ES-I3 (cell line): Measurements from ENCODE around the gene LIN28B.

ENCODE experiments used
- H3K36me3 ChIP-seq: 2 replicates; pipeline ENCODE4 v1.6.1; 2013; ENCODE audit warnings: mild to moderate bottlenecking, low read length, control low read depth, moderate library complexity; ENCODE audit not compliant: insufficient read depth
- H3K4me1 ChIP-seq: 2 replicates; pipeline ENCODE4 v1.6.1; 2013; ENCODE audit warnings: mild to moderate bottlenecking, control low read depth, low read length; ENCODE audit not compliant: insufficient read depth
- H3K9ac ChIP-seq: 2 replicates; pipeline ENCODE4 v1.6.1; 2013; ENCODE audit warnings: low read depth, mild to moderate bottlenecking, low read length, moderate library complexity
- H3K9me3 ChIP-seq: 2 replicates; pipeline ENCODE4 v1.6.1; 2013; ENCODE audit warnings: mild to moderate bottlenecking, low read length, moderate library complexity; ENCODE audit not compliant: control insufficient read depth, insufficient read depth

The LIN28B gene

DNA sequence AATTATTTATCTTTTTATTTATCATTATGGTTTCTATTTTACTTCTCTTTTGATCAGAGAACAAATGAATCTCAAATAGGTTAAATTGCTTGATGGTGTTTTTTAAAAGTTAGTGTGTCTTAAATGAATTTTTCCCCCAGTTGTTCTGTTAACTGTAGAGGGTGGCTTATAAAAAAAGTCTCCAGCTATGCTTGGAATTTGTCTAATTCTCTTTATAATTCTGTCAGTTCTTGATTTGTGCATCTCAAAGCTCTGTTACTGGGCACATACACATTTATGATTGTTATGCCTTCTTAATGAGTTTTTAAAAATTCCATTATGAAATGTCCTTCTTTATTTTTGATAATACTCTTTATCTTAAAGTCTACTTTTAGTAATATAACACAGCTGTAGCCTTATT, 58.0 kb downstream of the LIN28B start:
- H3K4me1 ChIP-seq, result peaks cover 6% of the 10 kb centered on the region; the same call in 1 of the 2 replicates
- no peaks in the 10 kb centered on the region for H3K9me3 ChIP-seq
- H3K36me3 ChIP-seq, result no peaks in the 10 kb centered on the region
- no peak overlapping the region for H3K9ac ChIP-seq

DNA sequence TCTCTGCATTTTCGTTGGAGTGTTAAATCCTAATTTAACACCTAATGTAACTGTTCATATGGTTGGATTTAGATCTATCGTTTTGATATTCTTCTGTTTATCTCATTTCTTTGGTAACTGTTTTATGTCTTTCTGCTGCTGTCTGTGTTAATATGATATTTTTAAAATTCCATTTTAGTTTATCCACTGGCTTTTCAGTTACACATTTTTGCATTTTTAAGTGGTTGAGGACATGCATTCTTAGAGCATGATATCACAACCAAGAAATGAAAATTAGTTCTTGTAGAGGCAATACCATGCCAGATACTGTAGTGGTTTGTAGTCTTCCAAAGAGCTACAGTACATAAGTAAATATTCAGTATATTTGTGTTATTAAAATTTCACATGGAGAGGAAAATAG, 58.6 kb downstream of the LIN28B start:
- Histone ChIP-seq H3K4me1 (peaks cover 6% of the 10 kb centered on the region; the same call in 1 of the 2 replicates), H3K9ac (no peak overlapping the region), H3K9me3 (no peaks in the 10 kb centered on the region), H3K36me3 (no peaks in the 10 kb centered on the region)

DNA sequence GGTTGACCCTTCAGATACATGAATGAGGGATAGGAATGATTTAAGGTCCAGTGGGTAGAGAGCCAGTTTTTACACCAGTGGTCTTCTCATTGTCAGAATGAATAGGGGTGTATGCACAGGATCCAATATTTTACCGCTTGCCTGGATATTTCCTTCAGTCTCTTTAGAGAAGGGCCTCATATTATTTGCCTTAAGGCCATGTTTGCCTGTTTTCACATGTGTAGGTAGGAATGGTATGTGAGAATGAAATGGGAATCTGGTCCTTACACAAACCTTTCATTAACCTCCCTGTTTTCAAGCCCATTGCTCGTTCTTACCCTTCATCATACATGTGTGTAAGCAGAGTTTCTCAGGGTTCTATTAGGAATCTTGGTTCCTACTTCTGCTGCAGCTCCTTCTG, 62.4 kb downstream of the LIN28B start:
- Histone ChIP-seq H3K4me1 (peaks cover 17% of the 10 kb centered on the region), H3K9ac (no peak overlapping the region), H3K9me3 (no peaks in the 10 kb centered on the region), H3K36me3 (no peaks in the 10 kb centered on the region)

DNA sequence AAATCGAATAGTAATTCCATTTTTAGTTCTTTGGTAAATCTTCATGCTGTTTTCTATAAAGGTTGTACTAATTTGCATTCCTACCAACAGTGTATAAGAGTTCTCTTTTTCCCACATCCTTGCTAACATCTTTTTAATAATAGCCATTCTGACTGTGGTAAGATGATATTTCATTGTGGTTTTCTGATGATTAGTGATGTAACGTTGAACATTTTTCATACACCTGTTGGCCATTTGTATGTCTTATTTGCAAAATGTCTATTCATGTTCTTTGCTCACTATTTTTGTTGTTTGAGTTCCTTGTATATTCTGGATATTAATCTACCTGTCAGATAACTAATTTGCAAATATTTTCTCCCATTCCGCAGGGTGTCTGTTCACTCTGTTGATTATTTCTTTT, 64.5 kb downstream of the LIN28B start:
- Histone ChIP-seq H3K4me1 (peaks cover 29% of the 10 kb centered on the region), H3K36me3 (no peaks in the 10 kb centered on the region), H3K9me3 (no peaks in the 10 kb centered on the region), H3K9ac (no peak overlapping the region)

DNA sequence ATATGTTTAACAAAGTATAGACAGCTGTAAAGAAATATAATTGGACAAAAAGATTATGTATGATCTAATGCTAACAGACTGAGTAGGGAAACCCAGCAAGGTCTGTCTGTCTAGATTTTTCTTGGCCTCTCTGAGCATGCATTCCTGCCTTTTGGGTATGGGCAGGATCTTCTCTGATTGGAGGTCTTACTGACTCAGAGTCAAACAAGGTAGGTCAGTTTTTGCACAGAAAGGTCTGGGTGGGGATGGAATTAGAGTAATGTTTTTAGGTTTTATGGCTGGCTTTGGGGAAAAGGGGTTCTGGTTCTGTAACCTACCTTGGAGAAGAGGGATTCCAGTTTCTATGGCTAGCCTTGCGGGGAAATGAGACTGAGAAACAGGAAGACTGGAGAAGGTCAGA, 65.5 kb downstream of the LIN28B start:
- H3K36me3 ChIP-seq, result no peaks in the 10 kb centered on the region
- H3K9me3 ChIP-seq, result no peaks in the 10 kb centered on the region
- H3K4me1 ChIP-seq, result peaks cover 32% of the 10 kb centered on the region
- H3K9ac ChIP-seq, result no peak overlapping the region

DNA sequence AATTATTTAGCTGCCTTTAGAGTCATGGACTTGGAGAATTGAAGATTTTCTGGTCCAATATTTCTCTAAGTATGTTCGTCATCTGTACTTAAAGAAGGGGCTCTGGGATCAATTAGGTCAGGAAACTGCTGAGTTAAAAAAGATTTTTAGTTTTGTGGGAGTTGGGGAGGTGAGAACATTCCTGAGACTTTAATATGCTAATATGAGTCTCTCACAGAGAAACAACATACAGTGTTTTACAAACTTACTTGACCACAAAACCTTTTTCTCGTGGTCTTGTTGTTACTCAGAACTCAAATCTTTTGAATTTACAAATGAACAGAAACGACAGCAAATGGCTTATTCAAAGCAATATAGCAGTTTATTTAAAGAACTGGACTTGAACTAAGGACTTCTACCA, 67.9 kb downstream of the LIN28B start:
- peaks cover 32% of the 10 kb centered on the region for H3K4me1 ChIP-seq
- no peak overlapping the region for H3K9ac ChIP-seq
- no peaks in the 10 kb centered on the region for H3K36me3 ChIP-seq
- no peaks in the 10 kb centered on the region for H3K9me3 ChIP-seq

DNA sequence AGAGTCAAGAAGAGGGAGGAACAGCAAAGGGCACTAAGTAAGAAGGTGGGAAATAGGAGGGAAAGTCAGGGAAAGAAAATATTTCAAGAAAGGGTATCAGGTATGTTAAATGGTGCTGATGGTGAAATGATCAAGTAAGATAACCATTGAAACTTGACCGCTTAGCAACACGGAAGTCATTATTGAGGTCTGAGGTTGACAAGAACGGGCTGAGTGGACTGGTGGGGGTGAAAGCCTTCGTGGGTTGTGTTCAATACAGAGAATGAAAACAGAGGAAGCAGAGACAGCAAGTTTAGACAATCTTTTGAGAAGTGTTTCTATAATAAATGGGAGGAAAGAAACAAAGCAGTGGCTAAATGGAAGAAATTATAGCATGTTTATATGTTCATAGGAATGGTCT, 72.0 kb downstream of the LIN28B start:
- H3K36me3 ChIP-seq, result no peaks in the 10 kb centered on the region
- H3K9ac ChIP-seq, result no peak overlapping the region
- H3K9me3 ChIP-seq, result no peaks in the 10 kb centered on the region
- peaks cover 21% of the 10 kb centered on the region for H3K4me1 ChIP-seq

DNA sequence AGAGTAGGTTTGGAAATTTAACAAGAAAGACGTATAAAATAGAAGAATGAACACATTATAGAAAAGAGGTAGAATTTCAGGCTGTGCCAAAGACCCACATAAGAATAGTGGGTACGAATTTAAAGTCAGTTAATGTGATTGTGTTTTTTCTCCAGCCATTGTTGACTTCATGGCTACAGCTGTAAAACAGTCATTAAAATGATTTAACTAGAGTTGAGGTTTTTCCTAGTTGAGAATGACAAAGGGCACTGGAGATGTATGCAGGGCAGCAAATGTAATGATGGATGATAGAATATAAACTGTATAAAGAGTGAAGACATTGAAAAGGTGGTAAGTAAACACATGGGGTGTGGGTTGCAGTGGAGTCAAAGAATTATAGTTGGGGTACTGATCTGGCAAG, 72.7 kb downstream of the LIN28B start:
- H3K9ac ChIP-seq, result no peak overlapping the region
- H3K36me3 ChIP-seq, result no peaks in the 10 kb centered on the region
- peaks cover 17% of the 10 kb centered on the region for H3K4me1 ChIP-seq
- H3K9me3 ChIP-seq, result no peaks in the 10 kb centered on the region

DNA sequence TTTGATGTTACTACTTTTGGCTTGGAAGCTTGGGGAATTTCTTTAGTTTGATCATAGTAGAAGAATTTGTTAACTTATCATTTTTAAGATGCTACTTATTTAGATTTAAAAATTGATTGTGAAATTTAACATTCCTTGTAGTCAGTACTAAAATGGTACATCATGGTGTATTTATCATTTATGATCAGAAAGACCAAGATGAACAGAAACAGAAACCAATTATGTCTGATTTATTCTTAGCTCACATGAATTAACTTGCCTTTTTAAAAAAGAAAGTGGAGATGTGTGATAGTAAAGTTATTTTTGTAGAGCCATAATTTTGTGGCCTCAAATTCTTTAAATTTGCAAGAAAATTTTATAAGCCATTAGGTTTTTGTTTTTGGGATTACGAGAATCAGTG, 77.6 kb downstream of the LIN28B start:
- Histone ChIP-seq H3K9ac (no peak overlapping the region), H3K4me1 (peaks cover 12% of the 10 kb centered on the region; the same call in 1 of the 2 replicates), H3K36me3 (no peaks in the 10 kb centered on the region), H3K9me3 (no peaks in the 10 kb centered on the region)

DNA sequence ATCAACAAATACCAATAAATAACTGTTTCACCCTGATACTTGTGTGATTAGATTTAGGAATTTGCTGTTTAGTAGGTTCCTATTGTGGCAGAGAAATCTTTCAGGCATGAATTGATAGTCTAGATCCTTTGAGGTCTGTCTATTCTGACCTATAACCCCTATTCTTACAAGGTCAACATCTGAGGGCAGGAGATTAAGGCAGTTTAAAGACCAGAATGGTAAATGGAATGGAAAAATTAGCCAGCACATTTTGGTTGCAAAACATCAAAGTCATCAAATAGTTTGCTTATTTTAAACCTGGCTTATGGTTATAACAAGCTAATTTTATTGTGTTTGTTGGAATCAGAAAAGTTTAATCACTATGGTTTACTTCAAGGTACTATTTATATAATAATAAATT, 78.4 kb downstream of the LIN28B start:
- Histone ChIP-seq H3K36me3 (no peaks in the 10 kb centered on the region), H3K9ac (no peak overlapping the region), H3K9me3 (no peaks in the 10 kb centered on the region), H3K4me1 (peaks cover 12% of the 10 kb centered on the region; the same call in 1 of the 2 replicates)

DNA sequence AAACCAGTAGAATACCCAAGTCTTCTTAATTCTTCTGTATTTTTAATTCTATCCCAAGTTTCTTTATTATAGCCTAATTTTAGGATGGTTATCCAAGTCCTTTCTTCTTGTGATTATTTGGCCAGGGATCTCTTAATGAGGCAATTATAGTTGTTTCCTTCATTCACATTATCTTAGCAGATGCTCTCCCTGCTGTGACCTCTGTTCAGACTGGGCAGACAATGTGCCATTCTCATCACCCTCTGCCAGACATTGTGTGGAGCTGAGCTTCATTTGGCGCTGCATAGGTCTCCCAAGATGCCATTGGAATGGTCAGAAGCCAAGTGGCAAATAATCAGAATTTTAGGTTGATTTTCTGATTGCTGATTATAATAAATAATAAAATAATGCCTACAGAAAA, 79.4 kb downstream of the LIN28B start:
- Histone ChIP-seq H3K9ac (no peak overlapping the region), H3K4me1 (peaks cover 12% of the 10 kb centered on the region; the same call in 1 of the 2 replicates), H3K36me3 (no peaks in the 10 kb centered on the region), H3K9me3 (no peaks in the 10 kb centered on the region)

DNA sequence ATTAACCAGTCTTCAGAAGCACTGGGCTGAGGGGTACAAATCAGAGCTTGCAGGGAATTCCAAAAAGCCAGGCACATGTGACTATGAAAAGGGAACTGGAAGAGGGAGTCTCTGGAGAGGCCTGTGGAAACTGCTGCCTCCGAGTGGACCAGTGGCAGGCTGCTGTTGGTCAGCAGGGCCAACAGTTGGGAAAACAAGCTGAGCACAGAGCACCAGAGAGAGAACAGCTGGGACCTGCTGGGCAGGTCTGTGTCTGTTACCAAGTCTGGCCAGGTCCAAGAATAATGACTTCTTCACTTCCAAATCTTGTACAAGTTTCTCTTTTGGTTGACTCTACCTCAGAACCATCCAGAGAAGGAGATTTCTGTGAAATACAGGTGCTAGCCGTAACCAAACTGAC, 81.4 kb downstream of the LIN28B start:
- H3K9ac ChIP-seq, result no peak overlapping the region
- H3K4me1 ChIP-seq, result peaks cover 12% of the 10 kb centered on the region; the same call in 1 of the 2 replicates
- no peaks in the 10 kb centered on the region for H3K36me3 ChIP-seq
- no peaks in the 10 kb centered on the region for H3K9me3 ChIP-seq

DNA sequence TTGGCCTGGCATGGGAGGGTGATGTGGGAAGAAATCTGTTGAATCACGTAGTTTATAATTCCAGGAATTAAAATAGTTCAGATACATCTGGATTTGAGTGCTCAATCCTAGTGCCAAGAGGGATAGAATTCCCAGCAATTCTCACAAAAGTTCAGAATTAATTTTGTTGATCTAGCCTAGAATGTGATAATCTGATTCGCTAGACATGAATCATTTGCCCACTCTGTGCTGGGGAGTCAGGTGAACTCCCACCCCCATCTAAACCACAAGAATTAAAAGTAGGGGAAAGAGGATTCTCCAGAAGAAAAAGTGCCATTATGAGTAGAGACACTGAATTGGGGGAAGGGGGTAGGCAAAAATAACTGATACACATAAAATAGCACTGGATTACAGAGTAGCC, 85.0 kb downstream of the LIN28B start:
- Histone ChIP-seq H3K9me3 (no peaks in the 10 kb centered on the region), H3K36me3 (no peaks in the 10 kb centered on the region), H3K9ac (no peak overlapping the region), H3K4me1 (peaks cover 3% of the 10 kb centered on the region; the same call in 1 of the 2 replicates)

DNA sequence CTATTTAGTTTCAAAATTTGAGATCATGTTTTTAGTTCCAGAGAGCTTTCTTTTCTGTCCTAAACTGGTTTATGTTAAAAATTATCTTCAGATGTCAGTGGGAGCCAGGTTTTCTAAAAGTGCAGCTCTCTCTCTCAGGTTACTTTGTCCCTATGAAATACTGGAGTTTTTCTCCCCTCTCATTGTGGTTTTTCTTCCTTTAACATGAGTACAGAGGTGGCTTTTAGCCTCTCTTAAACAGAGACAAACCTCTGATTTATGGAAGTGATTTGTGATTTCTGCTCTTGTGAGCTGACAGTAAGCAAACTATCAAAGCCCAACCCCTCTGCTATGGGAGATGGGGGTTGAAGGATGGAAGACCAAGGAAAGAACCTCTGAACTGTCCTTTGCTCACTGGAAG, 85.7 kb downstream of the LIN28B start:
- no peaks in the 10 kb centered on the region for H3K36me3 ChIP-seq
- no peaks in the 10 kb centered on the region for H3K9me3 ChIP-seq
- no peaks in the 10 kb centered on the region for H3K4me1 ChIP-seq
- no peak overlapping the region for H3K9ac ChIP-seq

DNA sequence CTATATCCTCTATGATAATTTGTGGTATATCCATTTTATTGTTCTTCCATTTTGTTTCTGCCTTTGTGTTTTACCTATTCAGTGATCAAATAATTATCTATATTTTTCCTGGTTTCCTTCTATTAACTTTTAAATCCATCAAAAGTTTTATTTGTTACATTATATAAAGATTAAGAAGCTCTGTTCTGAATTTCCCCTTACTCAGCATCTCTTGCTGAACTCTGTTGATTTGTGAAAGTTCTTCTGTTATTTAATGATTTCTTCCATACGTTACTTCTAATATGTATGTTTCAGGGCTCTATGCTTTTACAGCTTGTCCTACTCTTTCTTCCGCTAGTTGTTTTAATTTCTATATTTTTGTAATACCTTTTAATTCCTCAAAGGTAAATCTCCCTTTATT, 87.1 kb downstream of the LIN28B start:
- Histone ChIP-seq H3K36me3 (no peaks in the 10 kb centered on the region), H3K9me3 (no peaks in the 10 kb centered on the region), H3K9ac (no peak overlapping the region), H3K4me1 (no peaks in the 10 kb centered on the region)

DNA sequence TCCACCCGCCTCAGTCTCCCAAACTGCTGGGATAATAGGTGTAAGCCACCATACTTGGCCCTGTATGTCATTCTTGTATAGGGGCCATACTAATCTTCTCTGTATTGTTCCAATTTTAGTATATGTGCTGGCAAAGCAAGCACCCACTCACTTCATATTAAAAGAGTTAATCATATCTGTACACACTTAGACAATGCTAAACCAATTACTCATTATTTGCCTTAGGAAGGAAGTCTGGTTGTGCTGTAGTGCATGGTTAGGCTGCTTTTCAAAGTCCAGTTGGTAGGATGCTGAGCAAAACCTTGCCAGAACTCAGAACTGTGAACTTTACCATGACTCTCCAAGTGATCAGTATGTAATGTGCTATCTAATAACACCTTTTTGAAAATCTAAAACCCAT, 88.6 kb downstream of the LIN28B start:
- Histone ChIP-seq H3K9me3 (no peaks in the 10 kb centered on the region), H3K9ac (no peak overlapping the region), H3K36me3 (no peaks in the 10 kb centered on the region), H3K4me1 (no peaks in the 10 kb centered on the region)
